GM18498 (cell line): Measurements from ENCODE around the gene CACNA1G.
A peak's percentile ranks its signal among the peaks of the same experiment; 100 is the strongest.

Experiments
- ATAC-seq: cut with Tn5 transposase; IDR thresholded peaks from one replicate; pipeline ENCODE4 v1.9.1; 2021; ENCODE audit warnings: mild to moderate bottlenecking, moderate library complexity; ENCODE audit not compliant: unreplicated experiment

CACNA1G gene

GRCh38 chr17:50533185-50533584, 27.3 kb upstream of the CACNA1G start:
- ATAC-seq, result no peak

DNA sequence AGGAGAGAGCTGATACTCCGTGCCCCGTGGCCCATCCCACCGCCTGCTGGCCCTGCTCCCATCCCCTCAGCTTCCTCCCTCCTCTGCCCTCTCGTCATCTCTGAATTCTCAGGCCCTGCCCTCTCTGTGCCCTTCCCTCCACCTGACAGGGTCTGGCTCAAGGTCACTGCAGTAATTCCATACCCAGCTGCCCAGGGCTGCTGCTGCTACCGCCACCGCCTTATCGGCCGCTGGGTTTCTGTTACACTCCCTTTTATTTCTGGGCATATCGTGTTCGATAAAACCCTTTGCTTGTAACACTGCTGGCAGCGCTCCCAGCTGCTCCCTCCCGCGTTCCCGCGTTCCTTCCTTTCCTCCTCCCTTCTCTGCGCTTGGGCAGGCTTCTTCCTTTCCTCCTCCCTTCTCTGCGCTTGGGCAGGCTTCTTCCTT, 26.8 kb upstream of the CACNA1G start:
- no peak for ATAC-seq

- no peak for ATAC-seq
These were observed 26.1 kb upstream of the CACNA1G start for GRCh38 chr17:50534222-50534978.

DNA sequence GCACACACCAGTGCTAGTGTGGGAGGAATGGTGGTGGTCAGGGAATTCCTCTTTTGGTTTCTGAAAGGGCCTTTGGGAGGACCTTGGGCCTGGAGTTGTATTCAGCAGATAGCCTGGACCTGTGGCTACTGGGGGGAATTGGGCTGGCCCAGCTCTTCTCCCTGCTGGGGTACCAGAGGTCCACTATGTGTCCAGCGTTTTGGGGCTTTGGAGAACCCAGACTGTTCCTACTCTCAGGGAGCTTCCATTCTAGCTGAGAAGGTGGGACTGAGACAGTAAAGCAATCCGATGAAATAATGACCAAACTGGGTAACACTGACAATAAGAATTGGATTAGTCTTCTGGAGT, 25.6 kb upstream of the CACNA1G start:
- ATAC-seq, result no peak

DNA sequence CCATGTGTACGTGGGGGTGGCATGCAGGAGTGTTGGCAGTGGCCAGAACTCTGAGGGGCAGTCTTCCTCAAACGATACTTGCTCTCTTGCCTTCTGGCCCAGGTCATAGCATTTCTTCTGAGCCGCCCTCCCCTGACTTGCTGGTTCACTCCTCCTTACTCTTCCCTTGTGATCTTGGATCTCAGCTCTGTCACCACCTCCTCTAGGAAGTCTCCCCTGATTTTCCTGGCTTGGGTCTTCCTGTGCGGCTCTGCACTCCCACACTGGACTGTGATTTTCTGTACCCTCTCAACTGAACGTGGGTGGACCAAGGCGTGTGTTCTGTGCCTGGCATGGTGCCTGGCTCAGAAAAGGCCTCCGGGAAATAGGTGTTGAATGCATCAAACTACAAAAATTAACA, 25.1 kb upstream of the CACNA1G start:
- no peak for ATAC-seq

GRCh38 chr17:50536683-50537646, 23.6 kb upstream of the CACNA1G start:
- no peak for ATAC-seq

- ATAC-seq, result no peak
These were observed 22.6 kb upstream of the CACNA1G start for GRCh38 chr17:50537721-50538548.

GRCh38 chr17:50538549-50539410, 21.7 kb upstream of the CACNA1G start:
- no peak for ATAC-seq

DNA sequence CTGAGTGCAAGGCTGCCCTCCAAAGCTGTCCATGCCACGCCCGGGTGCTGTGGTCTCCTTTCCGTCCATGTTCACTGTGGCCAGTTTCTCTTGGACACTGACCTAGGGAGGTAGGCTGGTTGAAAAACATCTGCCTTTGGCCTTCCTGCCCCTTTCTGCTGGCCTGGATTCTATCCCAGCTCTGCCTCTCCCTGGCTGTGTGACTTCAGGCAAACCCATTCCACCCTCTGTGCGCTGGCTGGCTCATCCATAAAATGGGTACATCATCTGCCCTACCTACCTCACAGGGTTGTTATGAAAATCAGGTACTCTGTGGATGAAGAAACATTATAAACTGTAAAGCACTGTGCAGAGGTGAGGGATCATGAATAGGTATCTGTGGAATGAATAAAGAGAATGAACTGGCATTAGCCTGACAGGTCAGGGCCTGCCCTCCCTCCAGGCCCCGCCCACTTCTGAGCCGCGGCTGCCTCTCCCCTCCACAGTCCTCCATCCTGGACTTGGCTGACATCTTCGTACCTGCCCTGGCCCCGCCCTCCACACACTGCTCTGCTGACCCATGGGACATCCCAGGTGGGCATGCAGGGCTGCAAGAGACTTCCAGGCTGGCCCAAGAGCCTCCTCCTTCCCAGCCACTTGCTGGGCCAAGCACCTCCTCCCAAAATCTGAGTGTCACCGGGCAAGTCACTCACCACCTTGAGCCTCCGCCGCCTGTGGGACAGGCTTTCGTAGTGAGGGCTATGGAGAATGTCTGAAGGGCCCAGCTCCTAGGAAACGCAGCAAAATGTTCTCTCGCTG, 20.6 kb upstream of the CACNA1G start:
- ATAC-seq, result no peak

- ATAC-seq, result no peak
These were observed 19.7 kb upstream of the CACNA1G start for GRCh38 chr17:50540560-50541401.

- no peak for ATAC-seq
These were observed 19.2 kb upstream of the CACNA1G start for GRCh38 chr17:50541402-50541715.

GRCh38 chr17:50541716-50542688, 18.5 kb upstream of the CACNA1G start:
- peak; percentile 81 for ATAC-seq

- no peak for ATAC-seq
These were observed 17.4 kb upstream of the CACNA1G start for GRCh38 chr17:50542795-50543774.

DNA sequence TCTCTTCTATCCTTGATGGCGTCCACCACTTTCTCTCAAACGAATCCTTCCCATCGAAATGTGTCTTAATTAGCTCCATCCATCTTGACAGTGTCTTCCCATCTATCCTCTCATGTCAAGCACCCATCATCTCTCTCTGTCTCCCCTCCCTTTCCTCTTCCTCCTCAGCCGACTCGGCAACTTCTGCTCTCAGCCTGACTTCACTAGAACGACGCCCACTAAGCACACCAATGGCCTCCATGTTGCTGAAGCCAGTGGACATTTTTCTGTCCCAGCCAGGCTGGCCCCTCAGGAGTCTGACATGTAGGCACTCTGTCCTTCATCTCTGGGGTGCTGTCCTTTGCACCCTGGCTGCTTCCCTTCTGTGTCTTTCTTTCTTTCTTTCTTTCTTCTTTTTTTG, 16.0 kb upstream of the CACNA1G start:
- no peak for ATAC-seq

- no peak for ATAC-seq
These were observed 15.2 kb upstream of the CACNA1G start for GRCh38 chr17:50545311-50545710.

- ATAC-seq, result no peak
These were observed 13.8 kb upstream of the CACNA1G start for GRCh38 chr17:50546701-50547034.
